GM19463 (cell line): ENCODE results near the gene FBXO22.
A peak's percentile ranks its signal among the peaks of the same experiment; 100 is the strongest.
"Not testable (repeated sequence)": the region's sequence is repeated elsewhere in the genome, so short reads cannot be mapped to it uniquely, and the experiment has no call there.

Source experiments
- ATAC-seq: cut with Tn5 transposase; IDR thresholded peaks from one replicate; pipeline ENCODE4 v1.9.1; 2021; ENCODE audit warnings: mild to moderate bottlenecking, moderate library complexity; ENCODE audit not compliant: unreplicated experiment

Gene FBXO22

GRCh38 chr15:75903331-75904239 lies at the start of gene FBXO22:
TSS of gene FBXO22 (plus strand) at chr15:75903878. CDS start at chr15:75903964, 86 bp downstream.
- ATAC-seq, result peak; percentile 92

GRCh38 chr15:75857886-75858285 lies 45.8 kb upstream of the FBXO22 start:
- ATAC-seq, result no peak

- ATAC-seq, result no peak
Measured at GRCh38 chr15:75861750-75862402, 41.8 kb upstream of the FBXO22 start.

GRCh38 chr15:75862796-75863195 lies 40.9 kb upstream of the FBXO22 start:
- ATAC-seq, result no peak

- ATAC-seq, result no peak
Measured at GRCh38 chr15:75864213-75865059, 39.2 kb upstream of the FBXO22 start.

GRCh38 chr15:75866045-75866444 lies 37.6 kb upstream of the FBXO22 start:
- not testable (repeated sequence) for ATAC-seq

GRCh38 chr15:75866916-75867315 lies 36.8 kb upstream of the FBXO22 start:
- no peak for ATAC-seq

- ATAC-seq, result no peak
Measured at GRCh38 chr15:75867449-75867848, 36.2 kb upstream of the FBXO22 start.

GRCh38 chr15:75868019-75868418 lies 35.7 kb upstream of the FBXO22 start:
- ATAC-seq, result no peak

- ATAC-seq, result no peak
Measured at GRCh38 chr15:75869446-75869845, 34.2 kb upstream of the FBXO22 start.

- ATAC-seq, result not testable (repeated sequence)
Measured at GRCh38 chr15:75871589-75871988, 32.1 kb upstream of the FBXO22 start.

GRCh38 chr15:75872403-75872990 lies 31.2 kb upstream of the FBXO22 start:
- no peak for ATAC-seq

- ATAC-seq, result no peak
Measured at GRCh38 chr15:75884041-75884440, 19.6 kb upstream of the FBXO22 start.

- no peak for ATAC-seq
Measured at GRCh38 chr15:75887178-75887577, 16.5 kb upstream of the FBXO22 start.

- ATAC-seq, result no peak
Measured at GRCh38 chr15:75891895-75892294, 11.8 kb upstream of the FBXO22 start.

GRCh38 chr15:75895731-75896130 lies 7.9 kb upstream of the FBXO22 start:
- ATAC-seq, result no peak

- ATAC-seq, result no peak
Measured at GRCh38 chr15:75900577-75900976, 3.1 kb upstream of the FBXO22 start.

- no peak for ATAC-seq
Measured at GRCh38 chr15:75902129-75902557, 1.5 kb upstream of the FBXO22 start.

- no peak for ATAC-seq
Measured at GRCh38 chr15:75905231-75905630, 1.6 kb downstream of the FBXO22 start.

- not testable (repeated sequence) for ATAC-seq
Measured at GRCh38 chr15:75910355-75910754, 6.7 kb downstream of the FBXO22 start.

- ATAC-seq, result no peak
Measured at GRCh38 chr15:75916978-75917377, 13.3 kb downstream of the FBXO22 start.
